Measurements from ENCODE around the gene IQGAP2. TPM values are rescaled to one million over a fixed set of nuclear protein-coding genes. Genes with fewer than 3 reads are reported as not detected.
A peak's percentile ranks its signal among the peaks of the same experiment; 100 is the strongest.

Gene IQGAP2
- total RNA-seq, 1 experiment from 2014 or later, result 13.4 TPM

GRCh38 chr5:76689321-76690036 lies 286.4 kb downstream of the IQGAP2 start:
- no peak for TF ChIP-seq CTCF (IDR thresholded peaks at IDR 0.05; ENCODE audit: unreplicated experiment)
- Mint-ChIP-seq H3K27ac (ENCODE audit: unreplicated experiment) (peak overlapping the region; percentile 13), H3K4me1 (ENCODE audit: low read depth, unreplicated experiment) (peaks cover 44% of the 10 kb centered on the region), H3K4me3 (ENCODE audit: low read depth, unreplicated experiment) (no peak overlapping the region), H3K9me3 (ENCODE audit: low read depth, unreplicated experiment) (no peaks in the 10 kb centered on the region), H3K36me3 (ENCODE audit: insufficient read depth, unreplicated experiment) (no peaks in the 10 kb centered on the region), H3K27me3 (ENCODE audit: unreplicated experiment) (no peaks in the 10 kb centered on the region)
- intact Hi-C loops (cut with micrococcal nuclease; ENCODE audit: unreplicated experiment), result no loop called here
- no peak for DNase-seq
- BruUV-seq (replicated peaks), result no TSS peak
- CTCF ChIA-PET, result interaction anchor here (0.6 to 0.8 kb wide), 3 partner anchors 19 to 147 kb away, joined by 3 read pairs; no protein-coding TSS in a partner anchor

GRCh38 chr5:76690037-76690679 lies 287.1 kb downstream of the IQGAP2 start:
- no TSS peak for BruUV-seq (replicated peaks)
- intact Hi-C loops (cut with micrococcal nuclease; ENCODE audit: unreplicated experiment), result no loop called here
- DNase-seq, result no peak
- H3K36me3 Mint-ChIP-seq (ENCODE audit: insufficient read depth, unreplicated experiment), result no peaks in the 10 kb centered on the region
- H3K9me3 Mint-ChIP-seq (ENCODE audit: low read depth, unreplicated experiment), result no peaks in the 10 kb centered on the region
- peaks cover 44% of the 10 kb centered on the region for H3K4me1 Mint-ChIP-seq (ENCODE audit: low read depth, unreplicated experiment)
- CTCF ChIA-PET, result interaction anchor here (0.8 kb wide), 1 partner anchor 84 kb away, joined by 3 read pairs; no protein-coding TSS in a partner anchor
- no peaks in the 10 kb centered on the region for H3K27me3 Mint-ChIP-seq (ENCODE audit: unreplicated experiment)
- H3K4me3 Mint-ChIP-seq (ENCODE audit: low read depth, unreplicated experiment), result no peak overlapping the region
- TF ChIP-seq CTCF (IDR thresholded peaks at IDR 0.05; ENCODE audit: unreplicated experiment), result no peak
- peak overlapping the region; percentile 13 for H3K27ac Mint-ChIP-seq (ENCODE audit: unreplicated experiment)

- H3K4me3 Mint-ChIP-seq (ENCODE audit: low read depth, unreplicated experiment), result no peak overlapping the region
- CTCF ChIA-PET, result interaction anchor here (1.8 kb wide), 1 partner anchor 15 kb away, joined by 4 read pairs; no protein-coding TSS in a partner anchor
- H3K27me3 Mint-ChIP-seq (ENCODE audit: unreplicated experiment), result no peaks in the 10 kb centered on the region
- no peak overlapping the region for H3K27ac Mint-ChIP-seq (ENCODE audit: unreplicated experiment)
- intact Hi-C loops (cut with micrococcal nuclease; ENCODE audit: unreplicated experiment), result no loop called here
- TF ChIP-seq CTCF (IDR thresholded peaks at IDR 0.05; ENCODE audit: unreplicated experiment), result no peak
- no peak for DNase-seq
- no TSS peak for BruUV-seq (replicated peaks)
- no peaks in the 10 kb centered on the region for H3K36me3 Mint-ChIP-seq (ENCODE audit: insufficient read depth, unreplicated experiment)
- H3K4me1 Mint-ChIP-seq (ENCODE audit: low read depth, unreplicated experiment), result peaks cover 44% of the 10 kb centered on the region
- H3K9me3 Mint-ChIP-seq (ENCODE audit: low read depth, unreplicated experiment), result no peaks in the 10 kb centered on the region
Measured at GRCh38 chr5:76690704-76691466, 287.8 kb downstream of the IQGAP2 start.

GRCh38 chr5:76691467-76692273 lies 288.6 kb downstream of the IQGAP2 start:
- H3K27ac Mint-ChIP-seq (ENCODE audit: unreplicated experiment), result no peak overlapping the region
- H3K4me1 Mint-ChIP-seq (ENCODE audit: low read depth, unreplicated experiment), result peaks cover 52% of the 10 kb centered on the region
- DNase-seq, result no peak
- BruUV-seq (replicated peaks), result no TSS peak
- CTCF ChIA-PET, result interaction anchor here (1.8 kb wide), 1 partner anchor 14 kb away, joined by 4 read pairs; no protein-coding TSS in a partner anchor
- no peaks in the 10 kb centered on the region for H3K36me3 Mint-ChIP-seq (ENCODE audit: insufficient read depth, unreplicated experiment)
- TF ChIP-seq CTCF (IDR thresholded peaks at IDR 0.05; ENCODE audit: unreplicated experiment), result no peak
- intact Hi-C loops (cut with micrococcal nuclease; ENCODE audit: unreplicated experiment), result no loop called here
- no peaks in the 10 kb centered on the region for H3K27me3 Mint-ChIP-seq (ENCODE audit: unreplicated experiment)
- no peak overlapping the region for H3K4me3 Mint-ChIP-seq (ENCODE audit: low read depth, unreplicated experiment)
- H3K9me3 Mint-ChIP-seq (ENCODE audit: low read depth, unreplicated experiment), result no peaks in the 10 kb centered on the region

Data from Calu3 (cell line).